GM18868 (cell line): ENCODE data around the gene PLEKHA8.

Experiments
- ATAC-seq: cut with Tn5 transposase; IDR thresholded peaks from one replicate; pipeline ENCODE4 v1.9.1; 2021; ENCODE audit warnings: mild to moderate bottlenecking, moderate library complexity; ENCODE audit not compliant: unreplicated experiment

Gene PLEKHA8

GRCh38 chr7:30061786-30062185, 33.6 kb downstream of the PLEKHA8 start:
- ATAC-seq, result peak; percentile 93

- peak; percentile 62 for ATAC-seq
These were observed 34.4 kb downstream of the PLEKHA8 start for GRCh38 chr7:30062587-30062986.

GRCh38 chr7:30065746-30066145, 37.5 kb downstream of the PLEKHA8 start:
- ATAC-seq, result no peak

GRCh38 chr7:30066687-30067086, 38.5 kb downstream of the PLEKHA8 start:
- no peak for ATAC-seq

GRCh38 chr7:30068117-30068516, 39.9 kb downstream of the PLEKHA8 start:
- ATAC-seq, result no peak

- no peak for ATAC-seq
These were observed 41.1 kb downstream of the PLEKHA8 start for GRCh38 chr7:30069096-30069867.

GRCh38 chr7:30070052-30070451, 41.8 kb downstream of the PLEKHA8 start:
- no peak for ATAC-seq

GRCh38 chr7:30072735-30073134, 44.5 kb downstream of the PLEKHA8 start:
- no peak for ATAC-seq

GRCh38 chr7:30074422-30075030, 46.3 kb downstream of the PLEKHA8 start:
- ATAC-seq, result no peak

GRCh38 chr7:30076411-30076810, 48.2 kb downstream of the PLEKHA8 start:
- ATAC-seq, result no peak

GRCh38 chr7:30078280-30078679, 50.1 kb downstream of the PLEKHA8 start:
- ATAC-seq, result no peak

- ATAC-seq, result no peak
These were observed 51.7 kb downstream of the PLEKHA8 start for GRCh38 chr7:30079880-30080279.

GRCh38 chr7:30080818-30081217, 52.6 kb downstream of the PLEKHA8 start:
- no peak for ATAC-seq

- no peak for ATAC-seq
These were observed 54.5 kb downstream of the PLEKHA8 start for GRCh38 chr7:30082686-30083085.

GRCh38 chr7:30083334-30083733, 55.1 kb downstream of the PLEKHA8 start:
- no peak for ATAC-seq

GRCh38 chr7:30084212-30084611, 56.0 kb downstream of the PLEKHA8 start:
- ATAC-seq, result no peak

GRCh38 chr7:30086529-30086928, 58.3 kb downstream of the PLEKHA8 start:
- ATAC-seq, result no peak

- peak; percentile 77 for ATAC-seq
These were observed 59.2 kb downstream of the PLEKHA8 start for GRCh38 chr7:30087371-30087770.

- ATAC-seq, result no peak
These were observed 60.1 kb downstream of the PLEKHA8 start for GRCh38 chr7:30088362-30088761.

GRCh38 chr7:30090111-30090510, 61.9 kb downstream of the PLEKHA8 start:
- ATAC-seq, result no peak

- no peak for ATAC-seq
These were observed 63.3 kb downstream of the PLEKHA8 start for GRCh38 chr7:30091491-30091912.

GRCh38 chr7:30091987-30092386, 63.8 kb downstream of the PLEKHA8 start:
- ATAC-seq, result no peak
